GM19397 (cell line): ENCODE data around the gene DPF3.

ENCODE experiments used
- ATAC-seq: cut with Tn5 transposase; IDR thresholded peaks from one replicate; pipeline ENCODE4 v1.9.1; 2021; ENCODE audit warnings: mild to moderate bottlenecking, moderate library complexity; ENCODE audit not compliant: unreplicated experiment

The DPF3 gene

DNA sequence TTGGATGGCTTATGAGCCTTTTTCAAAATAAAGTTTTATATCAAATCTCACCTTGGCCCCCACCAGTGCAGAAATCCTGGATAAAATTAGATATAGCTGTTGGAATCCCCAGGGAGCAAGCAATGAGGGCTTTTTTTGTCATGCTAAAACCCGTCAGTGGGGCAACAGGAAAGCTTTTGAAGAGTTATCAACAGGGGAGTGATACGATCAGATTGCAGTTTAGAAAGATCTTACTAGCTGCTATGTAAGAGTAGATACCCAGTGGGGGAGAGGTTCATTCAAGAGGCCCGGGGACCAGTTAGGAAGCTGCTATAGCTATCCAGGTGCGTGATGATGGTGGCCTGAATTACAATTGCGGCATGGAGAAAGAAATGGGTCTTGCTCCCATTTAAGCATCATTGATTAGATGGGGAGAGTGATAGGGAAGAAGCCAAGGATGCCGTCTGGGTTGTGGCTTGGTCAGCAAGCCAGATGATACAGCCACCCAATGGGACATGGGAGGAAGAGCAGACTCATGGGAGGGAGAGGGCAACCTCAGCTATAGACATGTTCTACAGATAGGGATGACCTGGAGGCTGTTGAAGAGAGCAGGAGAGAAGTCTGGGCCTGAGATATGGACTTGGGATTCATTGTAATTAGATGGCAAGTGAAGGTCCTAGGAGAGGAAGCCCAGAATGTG is 272.4 kb downstream of the DPF3 start:
- ATAC-seq = no peak

- no peak for ATAC-seq
Measured at GRCh38 chr14:72619881-72620280, 274.0 kb downstream of the DPF3 start.

DNA sequence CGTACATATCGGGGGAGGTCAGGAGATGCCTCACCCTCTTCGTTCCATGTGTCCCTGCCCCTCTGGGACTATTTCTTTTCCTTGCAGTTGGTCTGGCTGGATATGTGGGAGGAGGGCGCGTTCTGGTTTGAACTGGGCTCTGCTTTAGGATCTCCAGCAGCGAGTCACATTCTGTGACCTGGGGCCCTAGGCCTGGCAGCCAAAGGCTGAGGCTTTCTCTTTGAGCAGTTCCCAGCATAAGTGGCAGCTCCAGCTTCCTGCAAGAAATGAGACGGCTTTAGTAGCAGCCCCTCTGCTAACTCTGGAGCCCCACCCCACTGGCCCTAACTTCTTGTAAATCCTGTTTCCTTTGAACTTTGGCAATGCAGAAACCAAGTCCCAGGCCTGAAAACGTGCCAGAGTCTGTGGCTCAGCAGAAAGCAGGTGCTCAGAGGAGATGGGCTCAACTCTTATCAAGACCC is 274.8 kb downstream of the DPF3 start:
- no peak for ATAC-seq

- no peak for ATAC-seq
Measured at GRCh38 chr14:72618424-72618823, 275.5 kb downstream of the DPF3 start.

DNA sequence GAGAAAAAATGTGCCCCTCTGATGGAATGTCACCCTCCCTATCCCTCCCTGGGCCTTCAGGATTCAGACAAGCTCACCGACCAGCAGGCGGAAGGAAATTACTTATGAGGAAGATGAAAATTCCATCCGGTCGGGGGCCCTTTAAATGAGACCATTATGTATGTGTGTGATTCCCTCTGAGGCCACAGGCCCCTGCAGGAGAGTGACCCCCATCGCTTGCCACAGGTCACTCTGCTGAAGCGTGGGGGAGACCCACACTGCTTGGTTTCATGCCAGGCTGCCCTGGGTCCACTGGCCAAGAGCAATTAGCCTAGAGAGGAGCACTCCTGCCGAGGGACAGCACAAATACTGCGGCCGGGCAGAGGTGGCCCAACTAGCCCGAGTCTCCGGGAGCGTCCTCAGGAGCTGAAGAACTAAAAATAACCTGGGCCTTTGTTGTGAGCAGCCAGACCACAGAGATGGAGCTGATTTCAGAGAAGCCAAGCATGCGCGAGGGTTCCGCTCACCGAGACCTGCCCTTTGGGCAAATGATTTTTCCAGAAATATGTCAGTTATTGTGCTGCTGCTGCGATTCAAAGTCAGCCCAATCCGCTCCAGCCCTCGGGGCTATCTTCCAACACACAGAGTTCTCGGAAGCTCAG is 276.4 kb downstream of the DPF3 start:
- ATAC-seq = no peak

DNA sequence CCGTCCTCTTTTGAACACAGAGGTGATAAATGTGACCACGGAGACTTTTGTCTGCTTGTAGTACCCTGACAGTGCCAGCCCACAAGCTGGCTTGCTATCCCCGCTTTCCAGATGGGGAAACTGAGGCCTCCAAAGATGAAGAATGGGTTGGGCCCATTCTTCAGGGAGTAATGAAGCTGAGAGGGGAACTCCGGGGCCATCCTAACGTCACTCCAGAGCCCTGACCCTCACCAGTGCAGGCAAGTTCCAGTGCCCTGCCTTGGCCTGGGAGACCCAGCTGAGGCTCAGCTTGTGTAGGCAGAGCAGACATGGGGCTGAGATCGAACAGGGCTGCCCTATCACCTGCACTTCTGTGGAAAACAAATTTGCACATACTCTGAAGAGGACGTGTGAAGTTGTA is 277.1 kb downstream of the DPF3 start:
- ATAC-seq = no peak

DNA sequence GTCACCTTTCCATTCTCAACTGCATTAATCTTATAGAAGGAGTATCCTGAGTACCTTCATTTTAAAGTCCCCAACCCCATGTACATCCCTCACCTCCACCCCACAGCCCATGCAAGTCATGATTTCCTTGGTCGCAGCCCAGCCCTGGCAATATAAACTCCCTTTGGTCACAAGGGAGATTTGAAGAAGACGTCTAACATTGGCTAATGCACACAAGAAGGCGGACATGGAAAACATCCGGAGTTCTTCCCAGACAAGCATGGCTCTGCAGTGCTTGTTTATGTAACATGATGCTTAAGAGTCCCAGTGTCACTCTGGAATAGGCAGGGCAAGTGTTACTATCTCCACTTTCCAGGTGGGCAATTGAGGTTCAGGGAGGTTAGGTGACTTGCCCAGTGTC is 277.6 kb downstream of the DPF3 start:
- ATAC-seq = no peak

DNA sequence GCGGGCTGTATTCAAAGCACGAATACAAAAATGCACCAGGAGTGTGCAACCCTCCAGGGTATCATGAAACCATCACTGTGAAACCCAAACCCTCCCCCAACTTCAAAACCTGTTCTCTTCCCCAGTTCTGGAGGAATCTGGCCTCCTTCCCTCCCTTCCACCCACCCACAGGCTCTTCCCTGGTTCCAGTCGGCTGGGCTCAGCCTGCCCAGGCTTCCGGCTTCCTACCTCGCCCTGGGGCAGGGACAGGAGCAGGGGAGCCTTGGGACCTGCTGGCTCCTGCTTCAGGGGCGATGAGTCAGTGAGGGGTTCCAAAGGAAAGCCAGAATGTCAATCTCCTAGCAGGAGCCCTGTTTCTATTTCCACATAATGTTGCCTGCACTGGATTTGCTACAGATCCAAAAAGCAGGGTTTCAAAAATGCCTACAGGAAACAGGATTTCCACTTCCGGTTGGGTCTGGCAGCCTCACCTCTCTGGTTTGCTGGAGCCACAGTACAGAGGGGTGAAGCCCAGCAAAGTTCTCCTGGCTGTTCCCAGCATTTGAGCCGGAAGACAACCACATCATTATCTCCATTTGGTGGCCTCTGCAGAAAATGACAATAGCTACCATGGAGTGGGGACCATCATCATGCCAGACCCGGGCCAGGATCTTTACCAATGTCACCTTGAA is 278.3 kb downstream of the DPF3 start:
- no peak for ATAC-seq

- ATAC-seq = no peak
Measured at GRCh38 chr14:72614891-72615415, 278.9 kb downstream of the DPF3 start.

DNA sequence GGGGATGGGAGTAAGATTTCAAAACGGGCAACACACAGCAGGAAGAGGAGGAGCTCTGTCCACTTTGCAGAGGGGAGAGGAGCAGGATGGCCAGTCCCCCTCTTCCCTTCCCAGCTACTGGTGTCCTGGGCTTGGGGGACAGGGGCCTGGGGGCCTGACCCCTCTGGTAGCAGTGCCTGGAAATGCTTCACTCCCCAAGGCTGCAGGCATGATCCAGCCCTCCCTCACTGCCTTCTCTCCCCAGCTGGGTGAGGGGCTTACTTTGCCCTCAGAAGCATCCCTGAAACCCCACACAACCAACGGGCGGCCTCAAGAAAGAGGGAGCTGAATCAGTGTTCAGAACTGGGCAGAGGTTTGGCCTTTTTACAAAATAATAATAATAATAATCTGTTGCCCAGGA is 279.5 kb downstream of the DPF3 start:
- ATAC-seq = no peak

GRCh38 chr14:72613975-72614319 is 280.0 kb downstream of the DPF3 start:
- ATAC-seq = no peak

GRCh38 chr14:72613231-72613974 is 280.5 kb downstream of the DPF3 start:
- ATAC-seq = no peak

DNA sequence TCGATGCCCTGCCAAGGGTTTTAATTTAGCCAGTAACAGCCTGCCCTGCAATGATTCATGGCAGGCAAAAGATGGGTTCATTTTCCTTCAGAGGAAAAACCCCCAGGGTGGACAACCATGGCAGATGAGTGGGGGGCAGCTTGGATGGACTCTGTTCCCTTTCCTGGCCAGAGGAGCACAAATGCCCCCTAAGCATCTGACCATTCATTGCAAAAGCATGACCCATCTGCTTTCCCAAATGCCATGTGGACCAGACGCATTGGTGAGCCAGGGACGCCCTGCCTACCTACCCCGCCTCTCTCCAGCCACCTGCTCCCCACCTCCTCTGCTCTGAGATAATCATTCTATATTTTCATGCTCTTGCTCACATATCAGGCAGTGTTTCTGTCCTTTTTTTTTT is 281.9 kb downstream of the DPF3 start:
- ATAC-seq = no peak

DNA sequence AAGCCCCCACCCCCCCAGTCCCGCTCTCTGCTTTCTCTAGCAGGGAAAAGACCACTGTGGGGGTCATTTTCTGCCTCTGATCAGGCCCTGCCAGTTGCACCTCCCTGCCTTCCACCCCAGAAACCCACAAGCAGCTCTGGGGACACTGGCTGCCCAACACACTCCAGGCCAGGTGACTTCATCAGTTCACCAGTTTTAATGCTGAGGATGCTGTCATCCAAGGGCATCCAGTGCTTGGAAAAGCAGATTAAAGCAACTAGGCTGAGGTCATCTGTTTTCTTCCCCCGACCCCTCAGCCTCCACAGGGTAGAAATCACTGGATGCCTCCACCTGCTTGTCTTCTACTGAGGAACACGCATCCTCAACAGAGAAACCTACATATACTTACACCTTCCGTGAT is 282.4 kb downstream of the DPF3 start:
- ATAC-seq = no peak

- ATAC-seq = no peak
Measured at GRCh38 chr14:72610831-72611200, 283.1 kb downstream of the DPF3 start.

- no peak for ATAC-seq
Measured at GRCh38 chr14:72610096-72610830, 283.6 kb downstream of the DPF3 start.

GRCh38 chr14:72609205-72609916 is 284.5 kb downstream of the DPF3 start:
- ATAC-seq = no peak

GRCh38 chr14:72608391-72609204 is 285.3 kb downstream of the DPF3 start:
- no peak for ATAC-seq

DNA sequence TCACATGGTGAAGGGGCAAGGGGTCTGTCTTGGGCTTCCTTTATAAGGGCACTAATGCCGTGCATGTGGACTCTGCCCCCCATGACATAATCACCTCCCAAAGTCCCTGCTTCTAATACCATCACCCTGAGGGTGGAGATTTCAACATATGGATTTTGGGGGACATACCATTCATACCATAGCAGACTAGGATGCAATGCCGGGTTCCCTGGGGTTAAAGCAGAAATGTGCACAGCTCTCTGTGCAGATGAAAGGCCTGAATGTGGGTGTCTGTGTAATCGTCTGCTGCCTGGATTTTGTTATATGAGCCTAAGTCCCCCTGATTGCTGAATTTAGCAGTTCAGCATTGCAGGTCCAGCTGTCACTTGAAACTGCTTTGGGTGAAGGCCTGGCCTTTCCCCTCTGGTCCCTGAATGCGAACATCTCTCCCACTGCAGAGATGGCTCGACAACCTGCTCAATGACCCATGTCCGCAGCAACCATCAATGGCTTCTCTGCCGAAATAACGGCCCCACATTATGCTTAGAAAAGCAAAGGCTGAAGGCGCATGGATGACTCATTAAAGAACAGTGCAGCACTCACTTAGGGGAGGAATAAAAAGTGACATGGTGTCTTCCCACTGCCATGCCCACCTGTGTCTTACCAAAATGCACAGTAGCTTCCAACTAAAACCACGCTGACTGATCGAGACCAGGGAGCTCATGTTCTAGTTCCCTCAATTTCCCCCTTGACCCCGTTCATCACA is 286.3 kb downstream of the DPF3 start:
- no peak for ATAC-seq
